OCI-LY3 (cell line): ENCODE measurements around the gene CD8B.

Source experiments
- H2AFZ ChIP-seq: fragments of 200-600, 300-600 bp; shearing (Covaris generic); 2 replicates; pipeline ENCODE4 v1.6.0; 2014; ENCODE audit warnings: antibody characterized with exemption, low read depth, low read length
- H3K27ac ChIP-seq: fragments of 200-600, 300-600 bp; sonication (generic); 2 replicates; pipeline ENCODE4 v1.5.1; 2014; ENCODE audit warnings: mild to moderate bottlenecking, low read length, moderate library complexity, mixed read lengths
- H3K27me3 ChIP-seq: fragments of 200-600, 300-600 bp; sonication (generic); 2 replicates; pipeline ENCODE4 v1.6.1; 2014; ENCODE audit warnings: low read depth, low read length, mixed read lengths
- H3K36me3 ChIP-seq: fragments of 200-600, 300-600 bp; sonication (generic); replicated peaks from 2 replicates; pipeline ENCODE3; 2014; ENCODE audit warnings: low read depth, low read length, mixed read lengths
- H3K4me1 ChIP-seq: fragments of 300-600, 200-600 bp; sonication (generic); 2 replicates; pipeline ENCODE4 v1.6.1; 2014; ENCODE audit warnings: low read length, mixed read lengths
- H3K4me2 ChIP-seq: fragments of 200-600, 300-600 bp; sonication (generic); 2 replicates; pipeline ENCODE4 v1.6.1; 2014; ENCODE audit warnings: low read length, mixed read lengths
- H3K4me3 ChIP-seq: fragments of 300-600, 200-600 bp; sonication (generic); 2 replicates; pipeline ENCODE4 v1.5.1; 2014; ENCODE audit warnings: antibody characterized with exemption, mild to moderate bottlenecking, low read length, moderate library complexity
- H3K79me2 ChIP-seq: fragments of 300-600, 200-600 bp; shearing (Covaris generic); 2 replicates; pipeline ENCODE4 v1.6.1; 2014; ENCODE audit warnings: mild to moderate bottlenecking, low read length, mixed read lengths
- H3K9ac ChIP-seq: fragments of 300-600, 200-600 bp; shearing (Covaris generic); 2 replicates; pipeline ENCODE4 v1.6.0; 2014; ENCODE audit warnings: mild to moderate bottlenecking, low read length, moderate library complexity
- H3K9me3 ChIP-seq: fragments of 200-600, 300-600 bp; shearing (Covaris generic); 2 replicates; pipeline ENCODE4 v1.6.1; 2014; ENCODE audit warnings: low read length, mixed read lengths; ENCODE audit not compliant: insufficient read depth
- H4K20me1 ChIP-seq: fragments of 200-600, 300-600 bp; sonication (generic); 2 replicates; pipeline ENCODE4 v1.6.1; 2016; ENCODE audit warnings: low read length, mixed read lengths; ENCODE audit not compliant: insufficient read depth
- CTCF ChIP-seq: fragments of 200-600, 300-600 bp; sonication (generic); IDR thresholded peaks from 2 replicates; pipeline ENCODE4 v1.5.1; 2014; ENCODE audit warnings: antibody characterized with exemption, low read length, low read depth
- EZH2phosphoT487 ChIP-seq: fragments of 200-600 bp; shearing (Covaris generic); IDR thresholded peaks from 2 replicates; pipeline ENCODE4 v1.6.1; 2018; ENCODE audit warnings: antibody characterized with exemption, mixed run types, low read depth

CD8B gene

DNA sequence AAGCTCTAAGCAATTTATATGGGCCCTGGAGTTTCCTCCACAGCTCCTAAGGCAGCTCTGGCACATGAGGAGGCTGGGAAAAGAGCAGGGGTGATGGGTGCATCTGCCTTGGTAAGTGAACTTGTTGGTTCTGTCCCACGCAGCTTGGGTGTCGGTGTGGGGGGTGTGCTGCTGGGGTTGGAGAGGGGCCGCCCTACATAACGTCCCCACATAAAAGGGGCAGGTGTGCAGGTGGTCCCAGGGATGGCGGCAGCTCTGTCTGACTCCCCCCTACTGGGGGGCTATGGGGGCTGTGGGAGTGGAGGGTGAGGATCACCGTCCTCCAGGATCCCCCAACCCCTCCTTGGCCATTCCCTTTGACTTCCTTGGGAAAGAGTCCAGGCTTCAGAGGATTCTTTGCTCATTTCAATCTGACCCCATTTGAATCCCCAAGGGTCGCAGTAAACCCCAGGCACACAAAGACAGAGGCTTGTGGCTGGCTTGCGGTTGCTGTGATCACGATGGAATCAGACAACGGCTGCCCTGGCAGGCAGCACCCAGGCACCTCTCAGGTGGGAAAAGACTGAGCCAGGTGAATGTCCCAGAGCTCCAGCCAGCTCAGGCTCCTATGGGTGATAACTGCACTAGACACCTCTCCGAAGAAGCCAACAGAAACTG, 36.5 kb downstream of the CD8B start:
- H3K9me3 ChIP-seq, result 0 out of 2 replicates have a peak, but pooled peaks cover 3% of the 10 kb centered on the region
- no peaks in the 10 kb centered on the region; the same call in 1 of the 2 replicates for H3K27me3 ChIP-seq
- TF ChIP-seq EZH2phosphoT487, result no peak
- TF ChIP-seq CTCF, result no peak
- no peak overlapping the region for H3K27ac ChIP-seq
- H3K79me2 ChIP-seq, result no peaks in the 10 kb centered on the region
- no peaks in the 10 kb centered on the region for H4K20me1 ChIP-seq
- no peaks in the 10 kb centered on the region for H3K4me1 ChIP-seq
- H3K4me3 ChIP-seq, result no peak overlapping the region
- no peak overlapping the region for H3K9ac ChIP-seq
- H3K4me2 ChIP-seq, result no peak overlapping the region
- no peak overlapping the region for H2AFZ ChIP-seq
- H3K36me3 ChIP-seq, result no peaks in the 10 kb centered on the region

GRCh38 chr2:86822668-86823345, 38.9 kb downstream of the CD8B start:
- TF ChIP-seq EZH2phosphoT487 (no peak), CTCF (no peak)
- Histone ChIP-seq H3K4me3 (no peak overlapping the region), H3K79me2 (no peaks in the 10 kb centered on the region), H3K4me1 (no peaks in the 10 kb centered on the region), H2AFZ (no peak overlapping the region), H4K20me1 (no peaks in the 10 kb centered on the region), H3K27me3 (peaks cover 13% of the 10 kb centered on the region), H3K4me2 (no peak overlapping the region), H3K27ac (no peak overlapping the region), H3K36me3 (no peaks in the 10 kb centered on the region), H3K9ac (no peak overlapping the region), H3K9me3 (0 out of 2 replicates have a peak, but pooled peaks cover 3% of the 10 kb centered on the region)

GRCh38 chr2:86821842-86822241, 39.8 kb downstream of the CD8B start:
- Histone ChIP-seq H3K27ac (no peak overlapping the region), H3K4me3 (no peak overlapping the region), H2AFZ (no peak overlapping the region), H3K27me3 (peaks cover 13% of the 10 kb centered on the region), H3K9ac (no peak overlapping the region), H3K79me2 (no peaks in the 10 kb centered on the region), H3K4me2 (no peak overlapping the region), H3K9me3 (0 out of 2 replicates have a peak, but pooled peaks cover 3% of the 10 kb centered on the region), H4K20me1 (no peaks in the 10 kb centered on the region), H3K36me3 (no peaks in the 10 kb centered on the region), H3K4me1 (no peaks in the 10 kb centered on the region)
- no peak for TF ChIP-seq EZH2phosphoT487
- no peak for TF ChIP-seq CTCF

- H4K20me1 ChIP-seq, result no peaks in the 10 kb centered on the region
These were observed 40.4 kb downstream of the CD8B start for GRCh38 chr2:86821306-86821705.

More at GRCh38 chr2:86821306-86821705, 40.4 kb downstream of the CD8B start:
- Histone ChIP-seq H3K36me3 (no peaks in the 10 kb centered on the region), H3K4me3 (no peak overlapping the region), H3K9ac (no peak overlapping the region), H3K27me3 (peaks cover 13% of the 10 kb centered on the region), H3K79me2 (no peaks in the 10 kb centered on the region), H2AFZ (no peak overlapping the region), H3K4me1 (no peaks in the 10 kb centered on the region), H3K4me2 (no peak overlapping the region), H3K9me3 (0 out of 2 replicates have a peak, but pooled peaks cover 3% of the 10 kb centered on the region), H3K27ac (no peak overlapping the region)
- no peak for TF ChIP-seq EZH2phosphoT487
- TF ChIP-seq CTCF, result no peak
